ENCODE data around the gene KRTAP20-4.

Gene KRTAP20-4

GRCh38 chr21:30668776-30669175 lies 48.3 kb downstream of the KRTAP20-4 start:
- Histone ChIP-seq H3K27me3 (no peaks in the 10 kb centered on the region), H3K9me3 (no peaks in the 10 kb centered on the region), H3K36me3 (no peaks in the 10 kb centered on the region), H3K4me3 (ENCODE audit: low read depth, low read length) (no peak overlapping the region), H3K4me1 (no peaks in the 10 kb centered on the region)
- DNase-seq: no peak
- no peak for TF ChIP-seq CTCF (IDR thresholded peaks at IDR 0.05; ENCODE audit: low read depth, low read length)

Data from BE2C (cell line).